CD4-positive, alpha-beta T cell treated with Interleukin-17A for 4 hours (primary cell): ENCODE measurements around the gene CNTNAP2.
"Not testable (repeated sequence)": the region's sequence is repeated elsewhere in the genome, so short reads cannot be mapped to it uniquely, and the experiment has no call there.

Source experiments
- DNase-seq: peaks from one replicate; pipeline ENCODE4 v3.0.0-alpha.2; 2020; ENCODE audit warnings: mixed read lengths

Gene CNTNAP2

GRCh38 chr7:148011753-148012152 is 1895.2 kb downstream of the CNTNAP2 start:
- no peak for DNase-seq

DNA sequence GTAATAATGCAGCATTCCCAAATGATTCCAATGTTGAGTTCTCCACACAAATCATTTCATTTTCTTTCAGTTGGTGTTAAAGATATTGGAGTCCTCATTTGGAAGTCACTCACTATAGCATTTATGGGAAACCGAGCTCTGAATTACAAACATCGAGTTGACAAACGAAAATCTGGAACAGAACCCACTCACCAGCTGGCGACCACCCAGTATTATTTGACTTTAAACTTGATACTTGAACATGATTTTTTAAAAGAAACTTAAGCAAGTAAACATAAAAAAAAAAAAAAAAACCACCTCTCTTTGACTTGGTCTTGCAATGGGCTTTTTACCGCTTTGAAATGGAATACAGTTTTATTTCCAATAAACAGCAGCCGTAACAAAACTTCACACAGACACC is 1897.4 kb downstream of the CNTNAP2 start:
- no peak for DNase-seq

DNA sequence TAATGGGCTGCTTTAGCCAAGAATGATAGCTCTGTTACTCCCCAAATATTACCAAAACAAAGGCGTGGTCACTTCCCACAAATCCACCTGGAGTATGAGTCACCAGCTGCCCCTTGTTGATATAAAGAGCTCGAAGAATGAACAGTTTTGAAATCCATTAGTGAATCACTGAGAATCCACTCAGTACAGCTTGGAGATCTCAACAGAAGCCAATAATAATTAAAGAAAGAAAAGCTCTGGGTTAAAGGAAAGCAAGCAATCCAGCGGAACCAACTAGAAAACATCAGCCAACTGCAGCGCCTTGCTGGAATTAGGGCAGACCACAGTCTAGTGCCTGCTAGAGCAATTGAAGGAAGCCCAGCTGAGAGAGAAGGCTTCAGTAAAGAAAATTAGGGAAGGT is 1897.9 kb downstream of the CNTNAP2 start:
- DNase-seq = no peak

DNA sequence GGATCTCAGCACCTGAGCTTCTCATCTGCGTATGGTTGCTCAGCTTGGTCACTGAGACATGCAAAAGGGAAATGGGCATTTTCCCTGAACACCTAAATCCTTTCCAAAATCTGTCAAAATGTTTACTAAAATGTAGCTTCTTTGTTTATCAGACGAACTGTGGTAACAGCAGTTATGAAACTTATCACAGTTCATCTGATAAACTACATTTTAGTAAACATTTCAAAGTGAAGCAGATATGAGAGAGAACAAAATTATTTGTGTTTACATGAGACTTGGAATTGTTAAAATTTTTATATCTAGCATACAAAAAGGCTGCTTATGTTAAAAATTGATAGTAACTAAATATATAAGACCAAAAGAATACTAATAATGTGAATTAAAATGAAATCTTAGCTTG is 1900.5 kb downstream of the CNTNAP2 start:
- DNase-seq = no peak

- no peak for DNase-seq
Observed at GRCh38 chr7:148020679-148021078, 1904.1 kb downstream of the CNTNAP2 start.

- no peak for DNase-seq
Observed at GRCh38 chr7:148021507-148022045, 1905.0 kb downstream of the CNTNAP2 start.

- DNase-seq = no peak
Observed at GRCh38 chr7:148022832-148023231, 1906.2 kb downstream of the CNTNAP2 start.

- DNase-seq = no peak
Observed at GRCh38 chr7:148026713-148027112, 1910.1 kb downstream of the CNTNAP2 start.

DNA sequence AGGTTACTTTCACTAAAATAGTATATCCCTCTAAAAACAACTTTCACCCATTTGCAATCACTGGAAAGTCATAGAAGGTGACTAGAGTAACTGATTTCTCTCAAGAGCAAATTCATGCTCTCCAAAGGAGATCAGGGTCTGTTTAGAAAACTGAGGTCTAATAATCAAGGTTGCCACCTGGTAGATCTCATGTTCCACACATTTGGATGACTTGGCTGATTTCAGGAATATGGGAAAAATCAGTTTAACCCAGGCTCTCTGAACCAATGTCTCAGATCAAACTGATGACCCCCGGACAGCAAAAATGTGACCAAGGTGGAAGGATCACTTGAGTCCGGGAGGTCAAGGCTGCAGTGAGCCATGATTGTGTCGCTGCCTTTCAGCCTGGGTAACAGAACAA is 1911.6 kb downstream of the CNTNAP2 start:
- no peak for DNase-seq

DNA sequence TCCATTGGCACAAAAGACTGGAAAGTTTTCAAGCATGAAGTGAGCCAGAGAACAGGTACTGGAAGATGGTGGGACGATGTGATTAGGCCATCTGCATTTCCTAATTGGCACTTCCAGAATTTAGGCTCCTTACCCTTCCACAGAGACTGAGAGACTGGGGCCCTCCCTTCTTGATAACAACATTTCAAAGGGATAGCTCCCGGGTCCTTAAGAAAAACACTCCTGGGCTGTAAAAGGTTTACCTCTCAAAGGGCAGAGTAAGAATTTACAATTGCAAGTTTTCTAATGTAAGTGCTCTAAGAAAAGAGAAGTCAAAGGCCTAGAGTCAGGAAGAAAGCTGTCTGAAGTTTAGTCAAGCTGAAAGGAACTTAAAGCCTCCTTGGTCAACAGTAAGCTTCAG is 1914.4 kb downstream of the CNTNAP2 start:
- no peak for DNase-seq

- DNase-seq = no peak
Observed at GRCh38 chr7:148031811-148032210, 1915.2 kb downstream of the CNTNAP2 start.

DNA sequence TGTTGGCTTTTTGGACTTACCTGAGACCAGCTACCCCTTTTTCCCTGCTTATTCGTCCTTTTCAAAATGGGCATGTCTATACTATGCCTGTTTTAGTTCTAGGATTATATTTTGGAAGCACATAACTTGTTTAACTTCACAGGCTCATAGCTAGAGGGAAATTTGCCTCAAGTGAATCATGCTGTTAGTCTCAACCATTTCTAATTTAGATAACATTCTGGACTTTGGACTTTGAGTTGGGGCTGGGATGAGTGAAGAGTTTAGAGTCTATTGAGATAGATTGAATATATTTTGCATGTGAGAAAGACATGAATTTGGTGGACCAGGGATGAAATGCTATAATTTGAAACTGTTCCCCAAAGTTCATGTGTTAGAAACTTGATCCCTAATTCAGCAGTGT is 1919.3 kb downstream of the CNTNAP2 start:
- no peak for DNase-seq

GRCh38 chr7:148037044-148037443 is 1920.4 kb downstream of the CNTNAP2 start:
- DNase-seq = no peak

- no peak for DNase-seq
Observed at GRCh38 chr7:148041156-148041555, 1924.6 kb downstream of the CNTNAP2 start.

DNA sequence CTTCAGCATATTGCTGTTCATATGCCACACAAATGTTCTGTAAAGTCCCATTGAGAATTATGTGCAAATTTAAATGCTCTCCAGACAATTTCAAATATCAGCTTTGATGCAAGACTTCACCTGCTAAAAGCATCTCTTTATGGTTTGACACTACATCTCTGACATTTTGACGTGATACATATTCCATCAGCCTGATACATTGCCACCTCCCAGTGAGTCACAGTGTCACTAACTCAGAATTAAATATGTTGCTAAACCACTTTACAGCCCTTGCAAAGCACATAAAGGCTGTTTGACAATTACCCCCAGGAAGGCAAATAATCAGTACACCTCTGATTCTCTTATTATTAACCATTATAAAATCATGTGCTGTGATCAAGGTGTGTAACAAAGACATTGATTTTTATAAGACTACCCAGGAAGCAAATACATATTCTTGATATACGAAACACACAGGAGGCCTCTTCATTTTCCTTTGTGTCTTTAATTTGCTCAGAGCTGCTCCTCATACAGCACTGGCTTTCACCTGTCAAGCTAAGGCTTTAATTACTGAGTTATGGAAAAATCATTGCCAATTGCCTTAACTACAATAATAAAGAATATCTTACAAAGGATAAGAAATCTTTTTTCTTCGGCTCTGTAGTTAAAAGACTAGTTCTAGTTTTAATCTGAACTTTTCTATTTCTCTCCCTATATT is 1926.5 kb downstream of the CNTNAP2 start:
- DNase-seq = no peak

DNA sequence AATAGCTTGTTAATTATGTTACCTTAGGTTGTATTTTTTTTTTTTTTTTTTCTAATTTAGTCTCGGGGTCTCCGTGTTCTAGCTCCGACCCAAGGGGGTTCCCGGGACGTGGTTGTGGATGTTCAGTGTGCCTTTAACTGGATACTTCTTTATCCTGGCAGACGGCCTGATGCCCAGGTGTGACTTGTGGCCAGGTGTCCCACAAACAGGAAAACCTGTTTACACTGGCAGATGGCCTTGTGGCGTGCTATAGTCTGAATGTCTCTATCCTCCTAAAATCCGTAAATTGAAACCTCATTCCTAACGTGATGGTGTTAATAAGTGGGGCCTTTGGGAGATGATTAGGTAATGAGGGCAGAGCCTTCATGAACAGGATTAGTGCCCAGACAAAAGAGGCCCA is 1927.6 kb downstream of the CNTNAP2 start:
- no peak for DNase-seq

DNA sequence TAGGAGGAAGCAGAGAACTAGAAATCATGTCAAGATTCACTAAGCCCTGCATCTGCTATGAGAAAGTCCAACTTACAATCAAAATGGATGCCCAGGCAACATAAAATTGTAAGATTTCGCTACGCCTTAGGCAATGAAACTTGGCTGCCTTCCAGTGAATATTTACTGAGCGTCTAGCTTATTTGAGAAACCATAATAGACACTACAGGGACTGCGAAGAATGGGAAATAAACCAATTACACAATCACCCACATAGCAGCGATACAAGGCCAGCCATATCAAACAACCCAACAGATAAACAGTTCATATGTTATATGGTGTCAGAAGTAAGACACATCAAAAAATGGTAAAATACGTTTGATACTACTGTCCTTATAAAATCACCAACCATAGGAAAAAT is 1928.9 kb downstream of the CNTNAP2 start:
- no peak for DNase-seq

GRCh38 chr7:148049068-148049467 is 1932.5 kb downstream of the CNTNAP2 start:
- DNase-seq = no peak

- no peak for DNase-seq
Observed at GRCh38 chr7:148050492-148051158, 1934.0 kb downstream of the CNTNAP2 start.

DNA sequence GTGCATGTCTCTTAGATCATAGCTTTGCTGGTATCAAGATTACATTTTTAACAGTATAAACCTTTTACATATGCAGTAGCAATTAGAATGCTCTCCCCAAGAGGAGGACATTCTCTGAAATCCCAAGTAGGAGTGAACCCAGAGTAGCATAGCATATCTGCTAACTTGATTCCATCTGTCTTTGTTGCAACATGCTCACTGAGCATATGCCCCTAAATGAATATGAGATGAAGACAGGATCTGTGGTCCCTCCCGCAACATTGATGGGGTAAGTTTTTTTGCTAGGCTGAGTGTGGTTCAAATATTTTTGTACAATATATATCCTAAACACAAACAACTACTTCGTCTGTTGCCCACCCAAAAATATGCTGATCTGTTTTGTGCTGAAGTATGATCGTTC is 1939.8 kb downstream of the CNTNAP2 start:
- DNase-seq = no peak

DNA sequence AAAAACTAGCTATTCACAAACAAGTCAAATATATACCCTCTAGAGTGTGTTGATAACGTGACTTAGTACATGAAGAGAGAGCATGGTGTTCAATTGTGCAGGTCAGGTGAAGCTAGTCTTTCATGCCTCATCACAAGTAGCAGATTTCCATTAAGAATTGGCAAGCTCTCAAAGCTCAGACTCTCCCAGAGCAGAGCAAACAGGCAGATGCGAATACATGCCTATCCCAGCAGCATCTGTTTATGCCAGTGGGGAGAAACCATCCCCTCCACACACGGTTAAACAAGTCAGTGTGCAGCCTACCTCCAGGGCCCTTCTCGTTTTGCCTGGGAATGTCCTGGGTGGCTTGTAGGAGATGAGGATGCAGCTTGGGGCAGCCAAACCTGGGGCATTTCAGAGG is 1941.5 kb downstream of the CNTNAP2 start:
- DNase-seq = no peak

GRCh38 chr7:148058753-148059152 is 1942.2 kb downstream of the CNTNAP2 start:
- DNase-seq = no peak

DNA sequence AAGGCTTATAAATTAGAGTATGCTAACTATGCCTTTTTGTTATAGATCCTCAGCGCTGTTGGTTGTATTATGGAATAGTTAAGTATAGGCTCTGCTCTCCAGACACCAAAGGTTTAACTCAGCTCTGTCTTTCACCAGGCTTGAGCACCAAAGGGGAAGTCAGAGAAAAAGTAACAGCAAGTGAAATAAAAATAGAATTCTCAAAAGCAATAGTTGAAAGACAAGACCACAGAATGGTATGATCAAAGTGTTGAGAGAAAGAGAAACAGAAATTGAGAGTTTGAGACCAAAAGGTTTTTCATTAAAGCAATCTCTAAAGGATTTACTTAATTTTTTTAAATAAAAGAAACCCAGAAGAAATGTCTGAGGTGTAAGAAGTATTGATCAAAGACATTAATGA is 1944.1 kb downstream of the CNTNAP2 start:
- DNase-seq = no peak

DNA sequence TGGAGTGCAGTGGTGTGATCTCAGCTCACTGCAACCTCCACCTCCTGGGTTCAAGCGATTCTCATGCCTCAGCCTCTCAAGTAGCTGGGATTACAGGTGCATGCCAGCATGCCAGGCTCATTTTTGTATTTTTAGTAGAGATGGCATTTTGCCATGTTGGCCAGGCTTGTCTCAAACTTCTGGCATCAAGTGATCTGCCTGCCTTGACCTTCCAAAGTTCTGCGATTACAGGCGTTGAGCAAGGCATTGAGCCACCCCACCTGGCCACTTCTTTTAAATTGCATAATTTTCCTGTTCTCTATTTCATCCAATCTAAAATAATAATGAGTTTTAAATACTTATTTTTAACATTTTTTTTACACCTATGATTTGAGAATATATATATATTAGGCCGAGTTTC is 1961.5 kb downstream of the CNTNAP2 start:
- not testable (repeated sequence) for DNase-seq
